Measurements from ENCODE around the gene NAV2.

GRCh38 chr11:19921976-19922688, 209.5 kb downstream of the NAV2 start:
- TF ChIP-seq CTCF (IDR thresholded peaks at IDR 0.05; ENCODE audit: poor library complexity, severe bottlenecking) = no peak
- no peak for TF ChIP-seq POLR2AphosphoS5 (IDR thresholded peaks at IDR 0.05)
- TF ChIP-seq EP300 (conservative IDR thresholded peaks at IDR 0.05; ENCODE audit: poor library complexity, severe bottlenecking) = no peak
- no peak for TF ChIP-seq TAF1 (IDR thresholded peaks at IDR 0.05; ENCODE audit: low read depth)
- no peak for TF ChIP-seq EZH2 (IDR thresholded peaks at IDR 0.05; ENCODE audit: borderline replicate concordance, insufficient read depth, low read length, poor library complexity, severe bottlenecking)
- no peak for TF ChIP-seq MXI1 (conservative IDR thresholded peaks at IDR 0.05; ENCODE audit: poor library complexity, severe bottlenecking)
- TF ChIP-seq, protein P1, sequence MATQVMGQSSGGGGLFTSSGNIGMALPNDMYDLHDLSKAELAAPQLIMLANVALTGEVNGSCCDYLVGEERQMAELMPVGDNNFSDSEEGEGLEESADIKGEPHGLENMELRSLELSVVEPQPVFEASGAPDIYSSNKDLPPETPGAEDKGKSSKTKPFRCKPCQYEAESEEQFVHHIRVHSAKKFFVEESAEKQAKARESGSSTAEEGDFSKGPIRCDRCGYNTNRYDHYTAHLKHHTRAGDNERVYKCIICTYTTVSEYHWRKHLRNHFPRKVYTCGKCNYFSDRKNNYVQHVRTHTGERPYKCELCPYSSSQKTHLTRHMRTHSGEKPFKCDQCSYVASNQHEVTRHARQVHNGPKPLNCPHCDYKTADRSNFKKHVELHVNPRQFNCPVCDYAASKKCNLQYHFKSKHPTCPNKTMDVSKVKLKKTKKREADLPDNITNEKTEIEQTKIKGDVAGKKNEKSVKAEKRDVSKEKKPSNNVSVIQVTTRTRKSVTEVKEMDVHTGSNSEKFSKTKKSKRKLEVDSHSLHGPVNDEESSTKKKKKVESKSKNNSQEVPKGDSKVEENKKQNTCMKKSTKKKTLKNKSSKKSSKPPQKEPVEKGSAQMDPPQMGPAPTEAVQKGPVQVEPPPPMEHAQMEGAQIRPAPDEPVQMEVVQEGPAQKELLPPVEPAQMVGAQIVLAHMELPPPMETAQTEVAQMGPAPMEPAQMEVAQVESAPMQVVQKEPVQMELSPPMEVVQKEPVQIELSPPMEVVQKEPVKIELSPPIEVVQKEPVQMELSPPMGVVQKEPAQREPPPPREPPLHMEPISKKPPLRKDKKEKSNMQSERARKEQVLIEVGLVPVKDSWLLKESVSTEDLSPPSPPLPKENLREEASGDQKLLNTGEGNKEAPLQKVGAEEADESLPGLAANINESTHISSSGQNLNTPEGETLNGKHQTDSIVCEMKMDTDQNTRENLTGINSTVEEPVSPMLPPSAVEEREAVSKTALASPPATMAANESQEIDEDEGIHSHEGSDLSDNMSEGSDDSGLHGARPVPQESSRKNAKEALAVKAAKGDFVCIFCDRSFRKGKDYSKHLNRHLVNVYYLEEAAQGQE (IDR thresholded peaks at IDR 0.05; ENCODE audit: borderline replicate concordance) = no peak
- no peak for TF ChIP-seq RAD21 (conservative IDR thresholded peaks at IDR 0.05)
- no peak for TF ChIP-seq SMC3 (conservative IDR thresholded peaks at IDR 0.05; ENCODE audit: poor library complexity)

Data from neural cell (in vitro differentiated cells).